HG03571 (cell line): ENCODE results near the gene ADRB2.
"Not testable (repeated sequence)": the region's sequence is repeated elsewhere in the genome, so short reads cannot be mapped to it uniquely, and the experiment has no call there.

Source experiments
- ATAC-seq: cut with Tn5 transposase; IDR thresholded peaks from one replicate; pipeline ENCODE4 v1.9.1; 2021; ENCODE audit not compliant: unreplicated experiment

ADRB2 gene

DNA sequence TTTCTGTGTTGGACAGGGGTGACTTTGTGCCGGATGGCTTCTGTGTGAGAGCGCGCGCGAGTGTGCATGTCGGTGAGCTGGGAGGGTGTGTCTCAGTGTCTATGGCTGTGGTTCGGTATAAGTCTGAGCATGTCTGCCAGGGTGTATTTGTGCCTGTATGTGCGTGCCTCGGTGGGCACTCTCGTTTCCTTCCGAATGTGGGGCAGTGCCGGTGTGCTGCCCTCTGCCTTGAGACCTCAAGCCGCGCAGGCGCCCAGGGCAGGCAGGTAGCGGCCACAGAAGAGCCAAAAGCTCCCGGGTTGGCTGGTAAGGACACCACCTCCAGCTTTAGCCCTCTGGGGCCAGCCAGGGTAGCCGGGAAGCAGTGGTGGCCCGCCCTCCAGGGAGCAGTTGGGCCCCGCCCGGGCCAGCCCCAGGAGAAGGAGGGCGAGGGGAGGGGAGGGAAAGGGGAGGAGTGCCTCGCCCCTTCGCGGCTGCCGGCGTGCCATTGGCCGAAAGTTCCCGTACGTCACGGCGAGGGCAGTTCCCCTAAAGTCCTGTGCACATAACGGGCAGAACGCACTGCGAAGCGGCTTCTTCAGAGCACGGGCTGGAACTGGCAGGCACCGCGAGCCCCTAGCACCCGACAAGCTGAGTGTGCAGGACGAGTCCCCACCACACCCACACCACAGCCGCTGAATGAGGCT, at the start of gene ADRB2:
Gene ADRB2, plus strand, starts transcription at position 559 of the 686 bp plus-strand sequence. CDS start 221 bp downstream, outside the sequence.
- peak; percentile 96 for ATAC-seq

DNA sequence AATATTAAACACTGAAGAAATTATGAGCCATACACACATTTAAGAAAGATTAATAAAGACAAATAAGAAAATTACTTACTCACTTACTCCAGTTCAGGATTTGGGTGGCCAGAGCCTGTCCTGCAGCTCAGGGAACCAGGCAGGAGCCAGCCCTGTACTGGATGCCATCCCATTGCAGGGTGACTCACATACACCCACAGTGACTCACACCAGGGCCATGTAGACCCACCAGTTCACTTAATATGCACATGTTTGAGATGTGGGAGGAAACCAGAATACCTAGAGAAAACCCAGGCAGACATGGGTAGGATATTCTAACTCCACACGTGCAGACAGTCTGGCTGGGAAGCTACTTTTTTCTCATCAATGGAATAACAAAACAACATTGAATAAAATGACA, 49.6 kb upstream of the ADRB2 start:
- no peak for ATAC-seq

DNA sequence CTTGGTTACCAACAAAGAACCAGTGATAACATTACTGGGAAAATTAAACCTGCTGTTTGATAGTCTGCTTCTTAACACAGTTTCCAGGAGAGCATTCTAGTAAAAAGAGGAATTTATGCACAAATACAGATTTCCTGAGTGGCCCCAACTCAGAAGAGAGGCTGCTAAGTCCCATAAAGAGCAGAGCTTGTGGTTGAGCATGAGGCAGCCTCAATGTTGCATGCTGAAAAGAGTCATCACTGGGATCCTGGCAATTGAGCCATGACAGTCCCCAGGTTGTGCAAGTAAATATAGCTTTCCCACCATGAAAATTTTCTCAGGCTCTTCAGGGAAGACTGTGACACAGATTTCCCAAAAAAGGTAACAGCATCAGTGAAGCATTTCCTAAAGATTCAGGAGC, 47.5 kb upstream of the ADRB2 start:
- no peak for ATAC-seq

DNA sequence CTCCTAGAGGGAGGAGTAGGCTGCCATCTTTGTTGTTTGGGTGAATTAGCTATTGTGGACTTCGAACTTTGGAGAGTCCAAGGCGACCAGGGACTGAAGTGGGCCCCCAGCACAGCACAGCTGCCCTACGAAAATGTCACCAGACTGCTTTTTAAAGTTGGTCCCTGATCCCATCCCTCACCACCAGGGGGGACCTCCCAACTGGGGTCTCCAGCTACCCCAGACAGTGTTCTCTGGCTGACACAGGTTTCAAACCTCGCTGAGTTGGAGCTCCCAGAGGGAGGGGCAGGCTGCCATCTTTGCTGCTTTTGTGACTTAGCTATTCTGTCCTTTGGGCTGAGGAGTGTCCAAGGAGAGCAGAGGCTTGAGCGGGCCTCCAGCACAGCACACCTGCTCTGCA, 45.7 kb upstream of the ADRB2 start:
- no peak for ATAC-seq

DNA sequence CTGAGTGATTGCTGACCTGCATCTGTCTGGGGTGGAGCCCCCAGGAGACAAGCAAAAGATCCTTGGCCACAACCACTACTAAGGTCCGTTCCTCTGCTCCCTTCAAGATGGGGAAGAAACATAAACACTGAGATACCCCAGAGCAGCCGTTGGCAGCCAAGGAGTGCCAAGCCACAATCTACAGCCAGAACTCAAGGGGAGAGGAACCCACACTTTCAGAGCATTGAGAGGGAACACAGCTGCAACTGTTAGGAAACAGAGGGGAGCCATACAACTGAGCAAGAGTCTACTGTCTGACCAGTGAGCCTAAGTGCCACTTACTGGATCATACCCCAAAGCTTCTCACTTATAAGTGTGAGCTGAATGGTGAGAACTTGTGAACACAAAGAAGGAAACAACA, 44.6 kb upstream of the ADRB2 start:
- no peak for ATAC-seq

DNA sequence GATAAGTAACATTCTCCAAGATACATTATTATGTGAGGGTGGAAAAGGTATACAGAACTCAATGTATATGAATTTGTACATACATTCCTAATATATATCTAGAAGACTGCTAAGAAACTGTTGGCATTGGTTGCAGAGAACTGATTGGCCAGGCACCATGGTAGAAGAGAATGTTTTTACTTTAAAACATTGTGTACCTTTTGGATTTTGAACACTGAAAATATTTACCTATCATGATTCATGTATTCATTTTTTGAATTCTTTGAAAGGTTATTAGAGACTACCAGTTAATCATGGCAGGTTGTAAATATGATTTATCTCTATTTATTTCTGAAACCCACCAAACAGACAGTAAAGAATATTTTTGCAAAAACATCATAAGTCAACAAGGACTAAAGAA, 41.2 kb upstream of the ADRB2 start:
- ATAC-seq = no peak

DNA sequence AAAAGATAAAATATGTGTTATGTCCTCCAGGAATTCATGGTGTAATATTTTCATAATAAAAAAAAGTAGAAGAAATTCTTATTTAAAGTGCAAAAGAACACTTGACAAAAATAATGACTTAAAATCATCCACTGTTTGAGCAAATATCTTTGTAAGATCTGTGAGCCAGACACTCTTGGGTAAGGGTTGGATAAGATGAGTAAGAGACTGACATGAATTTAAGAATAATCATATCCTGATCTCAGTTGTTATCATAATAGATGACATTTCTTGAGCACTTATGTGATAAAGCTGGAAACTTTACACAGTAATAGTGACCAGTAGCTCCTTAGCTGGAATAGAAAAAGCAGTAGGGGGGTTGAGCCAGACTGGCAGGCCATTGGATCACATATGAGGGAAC, 40.0 kb upstream of the ADRB2 start:
- ATAC-seq = no peak

DNA sequence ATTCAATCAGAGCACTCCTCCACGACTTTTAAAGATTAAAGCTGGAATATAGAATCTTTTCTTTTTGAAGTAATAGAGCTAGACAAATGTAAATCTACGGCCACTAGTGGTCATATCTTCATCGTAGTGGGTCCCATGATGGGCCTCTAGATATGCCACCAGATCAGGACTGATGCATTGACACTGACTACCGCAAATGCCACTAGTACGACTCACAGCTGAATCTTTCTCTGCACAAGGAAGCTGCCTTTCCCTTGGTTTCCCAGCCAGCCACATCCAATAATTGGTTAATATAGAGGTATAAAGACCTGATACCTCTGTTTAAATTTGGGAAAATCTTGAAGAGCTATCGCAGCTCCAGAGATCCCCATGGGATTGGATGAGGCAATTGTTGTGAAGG, 37.8 kb upstream of the ADRB2 start:
- no peak for ATAC-seq

DNA sequence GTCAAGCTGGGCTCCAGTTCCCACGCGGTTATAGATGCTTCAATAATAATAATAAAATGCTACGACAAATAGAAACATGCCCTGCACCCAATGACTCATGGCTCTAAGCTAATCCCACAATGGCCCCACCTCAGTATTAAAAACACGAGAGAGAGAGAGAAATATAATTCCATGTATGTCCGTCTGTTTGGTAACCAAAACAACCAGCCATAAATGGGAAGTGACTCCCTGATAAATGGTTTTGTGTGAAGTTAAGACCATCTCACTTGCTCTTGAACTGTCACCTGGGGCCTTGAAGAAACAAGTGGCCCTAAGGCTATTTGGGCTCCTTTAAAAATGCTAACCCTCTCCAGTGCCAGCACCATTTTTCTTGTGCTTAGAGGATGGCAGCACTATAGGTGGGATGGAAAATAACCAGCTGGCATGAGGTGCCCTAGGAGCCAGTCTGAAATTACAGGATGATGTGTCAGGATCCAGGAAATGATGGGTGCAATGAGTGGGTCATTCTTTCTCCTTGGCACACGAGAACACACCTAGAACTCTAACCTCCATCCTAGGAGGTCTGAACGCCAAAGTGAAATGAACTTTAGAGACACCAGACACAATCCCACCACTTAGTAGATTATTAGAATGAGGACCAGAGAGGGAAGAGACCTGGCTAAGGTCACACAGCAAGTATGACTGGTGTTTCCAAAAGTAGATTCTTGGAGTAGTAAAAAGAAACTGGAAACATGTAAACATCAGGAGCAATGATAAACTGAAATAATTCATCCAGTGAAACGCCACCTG, 35.7 kb upstream of the ADRB2 start:
- no peak for ATAC-seq

DNA sequence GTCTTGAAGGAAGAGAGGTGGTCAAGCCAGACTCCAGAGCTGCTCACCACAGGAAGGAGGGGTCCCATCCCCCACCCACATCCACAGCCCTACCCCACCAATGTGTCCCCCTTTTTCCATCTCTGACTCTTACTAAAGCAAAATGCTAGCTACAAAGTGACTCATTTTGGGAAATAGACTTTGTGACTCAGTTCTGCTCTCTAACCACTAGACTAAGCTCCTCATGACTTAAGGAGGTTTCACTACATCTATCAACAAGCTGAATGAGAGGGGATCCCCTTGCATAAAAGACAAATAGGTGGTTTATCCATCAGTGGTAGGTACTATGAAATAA, 35.1 kb upstream of the ADRB2 start:
- ATAC-seq = peak; percentile 95

DNA sequence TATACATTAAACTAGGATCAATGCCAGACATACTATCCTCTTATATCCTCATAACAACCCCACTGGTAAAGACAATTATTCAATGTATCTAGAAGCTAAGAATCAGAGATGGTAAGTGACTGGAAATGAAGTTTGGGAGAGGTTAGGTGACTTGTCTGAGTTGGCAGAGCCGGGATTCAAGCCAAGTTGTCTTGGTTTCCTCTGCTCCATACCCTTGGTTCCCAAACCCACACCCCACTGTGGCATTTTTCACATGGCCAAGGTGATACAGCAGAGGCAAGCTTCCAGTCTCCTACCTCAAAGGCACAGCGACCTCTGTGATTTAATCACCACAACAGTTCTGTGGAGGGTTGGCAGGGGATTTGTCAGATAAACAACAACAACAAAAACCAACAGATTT, 34.7 kb upstream of the ADRB2 start:
- no peak for ATAC-seq

DNA sequence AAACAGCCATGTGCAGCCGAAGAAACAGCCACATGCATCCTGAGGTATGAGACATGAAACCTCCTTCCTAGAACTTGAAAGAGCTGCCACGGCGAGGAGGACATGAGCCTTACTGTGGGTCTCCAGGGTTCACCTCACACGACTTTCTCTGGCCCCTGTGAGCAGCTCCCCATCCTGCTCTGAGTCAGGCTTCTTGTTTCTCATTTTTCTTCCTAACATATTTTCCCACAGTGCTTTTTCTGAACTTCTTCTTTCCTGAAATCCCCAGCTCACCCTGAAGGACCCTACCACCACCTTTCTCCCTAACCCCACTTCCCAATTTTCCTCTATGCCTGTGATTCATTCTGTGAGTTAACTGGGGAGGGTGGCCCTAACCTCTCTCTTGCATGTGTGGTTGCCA, 33.7 kb upstream of the ADRB2 start:
- no peak for ATAC-seq

DNA sequence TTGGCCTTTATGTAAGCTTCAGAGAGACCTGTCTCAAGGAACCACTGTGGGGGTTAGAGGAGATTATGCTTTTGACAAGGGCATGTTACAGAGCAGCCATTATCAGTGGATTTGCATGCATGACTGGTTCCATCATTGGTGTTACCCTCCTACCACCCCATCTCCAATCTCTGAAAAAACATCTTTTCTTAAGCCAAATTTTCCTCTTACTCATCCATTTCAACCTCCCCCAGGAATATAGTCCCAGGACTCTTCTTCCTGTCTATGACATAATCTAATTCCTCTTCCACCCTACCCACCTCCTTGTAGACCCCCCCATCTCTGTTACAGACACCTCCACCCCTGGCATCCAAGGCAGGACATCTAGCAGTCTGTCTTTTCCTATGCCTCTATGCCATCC, 33.1 kb upstream of the ADRB2 start:
- no peak for ATAC-seq

DNA sequence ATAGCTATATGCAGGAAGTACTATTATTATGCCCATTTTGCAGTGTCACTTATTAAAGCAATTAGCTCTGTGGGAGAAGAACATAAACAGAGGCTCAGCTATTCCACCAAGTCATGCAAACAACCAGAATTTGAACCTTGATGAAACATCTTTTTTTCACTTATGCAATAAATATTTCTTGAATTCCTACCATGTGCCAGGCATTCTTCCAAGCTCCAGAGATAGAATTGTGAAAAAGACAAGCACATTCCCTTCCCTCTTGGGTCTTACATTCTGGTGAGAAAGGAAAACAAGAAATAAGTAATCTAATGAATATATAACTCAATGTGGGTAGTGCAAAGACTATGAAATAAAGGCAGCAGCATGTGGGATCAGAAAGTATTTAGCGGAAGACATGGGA, 32.1 kb upstream of the ADRB2 start:
- ATAC-seq = no peak

DNA sequence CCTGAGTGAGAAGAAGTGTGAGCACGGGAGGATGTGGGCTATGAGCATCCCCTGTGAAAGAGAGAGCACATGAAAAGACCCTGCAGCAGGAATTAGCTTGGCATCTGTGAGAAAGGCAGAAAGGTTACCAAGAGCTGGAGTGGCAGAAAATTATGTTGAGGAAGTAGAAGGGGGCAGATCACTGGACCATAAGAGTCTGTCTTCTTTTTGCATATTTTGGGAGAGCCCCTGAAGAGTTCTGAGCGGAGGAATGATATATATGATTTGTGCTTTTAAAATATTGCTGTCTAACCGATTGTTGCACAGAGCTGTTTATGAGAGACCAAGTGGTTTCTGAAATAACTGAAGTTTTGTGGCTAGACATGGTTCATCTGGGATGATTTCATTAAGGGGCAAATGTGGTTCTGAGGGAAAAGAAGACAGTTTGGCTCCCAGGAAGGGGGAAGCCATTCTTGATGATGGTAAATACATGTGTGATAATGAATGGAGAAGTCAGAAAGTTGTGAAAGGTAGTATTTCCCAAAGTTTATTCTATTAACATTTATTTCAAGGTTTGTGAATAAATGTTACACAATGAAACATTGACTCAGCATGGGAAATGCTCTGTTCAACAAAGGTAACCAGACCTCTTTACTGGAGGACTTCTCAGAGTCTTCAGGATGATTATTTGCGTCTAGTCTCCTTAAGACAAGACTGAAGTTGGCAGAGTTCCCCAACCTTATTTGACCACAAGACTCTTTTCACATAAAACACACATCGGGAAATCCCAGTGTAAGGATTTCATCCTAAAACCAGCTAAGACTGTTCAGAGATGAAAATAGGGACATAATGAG, 31.5 kb upstream of the ADRB2 start:
- ATAC-seq = no peak

DNA sequence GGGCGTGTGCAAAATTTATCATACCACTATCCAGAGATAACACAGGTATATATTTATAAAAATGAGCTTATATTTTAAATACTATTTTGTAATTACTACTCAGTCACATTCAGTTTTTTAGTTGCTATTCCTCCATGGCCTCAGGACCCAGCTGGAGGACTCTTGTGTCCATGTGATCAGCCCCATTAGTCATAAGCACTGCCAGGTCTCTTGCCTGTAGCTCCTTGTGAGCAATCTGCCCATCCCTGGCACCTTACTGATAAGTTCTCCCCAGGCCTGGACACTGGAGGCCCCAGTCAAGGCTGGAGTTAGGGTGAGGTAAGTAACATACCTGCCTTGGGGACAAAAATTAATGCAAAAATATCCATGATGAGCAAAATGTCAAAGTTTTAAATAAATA, 29.5 kb upstream of the ADRB2 start:
- ATAC-seq = no peak

DNA sequence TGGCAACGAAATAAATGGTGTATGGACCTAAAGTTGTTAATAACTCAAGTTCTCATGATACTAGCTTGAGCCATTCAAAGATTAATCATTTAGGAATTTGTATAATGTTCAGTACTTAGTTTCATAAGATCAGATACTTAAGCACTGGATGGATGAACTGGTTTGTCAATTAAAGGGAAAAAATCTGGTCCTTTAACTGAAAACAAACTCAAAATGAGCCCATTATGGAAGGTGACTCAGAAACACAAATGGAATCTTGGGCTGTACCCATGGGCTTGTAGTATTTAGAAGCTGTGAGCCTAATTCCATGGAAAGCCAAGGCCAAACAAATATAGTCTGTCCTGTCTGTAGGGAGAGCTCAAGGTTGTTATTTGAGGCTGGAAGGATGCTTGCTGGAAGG, 27.6 kb upstream of the ADRB2 start:
- ATAC-seq = no peak

DNA sequence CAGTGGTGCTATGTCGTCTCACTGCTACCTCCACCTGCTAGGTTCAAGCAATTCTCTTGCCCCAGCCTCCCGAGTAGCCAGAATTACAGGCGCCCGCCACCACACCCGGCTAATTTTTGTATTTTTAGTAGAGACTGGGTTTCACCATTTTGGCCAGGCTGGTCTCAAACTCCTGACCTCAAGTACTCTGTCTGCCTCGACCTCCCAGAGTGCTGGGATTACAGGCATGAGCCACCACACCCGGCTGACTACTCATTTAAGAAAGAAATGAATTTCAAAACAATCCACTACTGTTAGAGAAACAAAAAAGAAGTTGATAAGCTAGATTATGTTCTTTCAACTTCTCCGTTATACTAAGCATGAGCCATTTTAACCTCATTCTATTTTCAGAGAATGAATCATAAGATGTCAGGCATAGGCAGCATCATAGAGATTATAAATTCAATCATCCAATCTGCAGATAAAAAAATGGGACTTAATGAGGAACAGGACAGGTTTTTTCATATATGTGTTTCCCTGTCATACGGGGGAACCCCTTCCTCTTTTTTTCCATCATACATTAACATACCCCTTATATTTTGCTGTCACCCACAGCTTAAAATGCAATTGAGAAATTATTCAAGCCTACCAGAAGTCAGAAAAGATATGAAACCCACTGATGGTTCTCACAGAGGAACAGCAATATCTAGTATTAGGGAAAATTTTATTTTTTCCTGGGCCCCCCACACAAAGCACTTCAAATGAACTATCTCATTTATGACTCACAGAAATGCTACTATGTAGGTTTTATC, 26.5 kb upstream of the ADRB2 start:
- ATAC-seq = no peak

DNA sequence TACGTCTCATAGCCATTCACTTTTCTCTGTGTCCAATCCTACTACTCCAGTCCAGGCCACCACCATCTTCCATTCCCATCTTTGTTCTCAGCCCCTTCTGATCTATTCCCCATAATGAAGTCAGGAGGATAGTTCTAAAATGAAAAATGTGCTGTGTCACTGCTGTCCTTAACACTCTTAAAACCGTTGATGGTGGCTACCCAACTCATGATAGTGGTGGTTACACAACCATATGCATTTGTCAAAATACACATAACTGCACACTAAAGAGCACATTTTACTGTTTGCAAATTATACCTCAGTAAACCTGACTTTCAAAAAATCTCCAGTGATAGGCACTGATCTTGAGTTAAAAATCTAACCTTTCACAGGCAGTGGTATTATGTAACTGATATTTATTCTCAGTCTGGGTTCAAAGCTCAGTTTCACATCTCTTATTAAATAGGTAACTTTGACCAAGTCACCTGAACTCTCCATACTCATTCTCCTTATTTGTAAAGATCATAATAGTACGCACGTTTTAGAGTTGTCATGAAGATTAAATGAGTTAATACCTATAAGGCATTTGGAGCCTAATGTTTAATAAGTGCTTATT, 24.6 kb upstream of the ADRB2 start:
- ATAC-seq = no peak

DNA sequence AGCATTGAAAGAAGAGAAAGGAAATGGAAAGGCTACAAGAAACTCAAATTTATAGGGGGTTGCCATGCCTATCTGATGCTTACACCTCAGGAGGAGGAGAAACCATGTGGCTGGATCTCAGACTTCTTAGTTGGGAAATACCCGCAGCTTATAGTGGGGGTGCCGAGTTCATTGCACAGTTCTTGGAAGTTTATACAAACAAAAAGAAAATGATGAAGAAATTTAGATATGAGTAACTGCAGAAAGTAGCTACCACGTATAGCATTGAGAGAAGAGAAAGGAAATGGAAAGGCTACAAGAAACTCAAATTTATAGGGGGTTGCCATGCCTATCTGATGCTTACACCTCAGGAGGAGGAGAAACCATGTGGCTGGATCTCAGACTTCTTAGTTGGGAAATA, 23.0 kb upstream of the ADRB2 start:
- ATAC-seq = not testable (repeated sequence)

DNA sequence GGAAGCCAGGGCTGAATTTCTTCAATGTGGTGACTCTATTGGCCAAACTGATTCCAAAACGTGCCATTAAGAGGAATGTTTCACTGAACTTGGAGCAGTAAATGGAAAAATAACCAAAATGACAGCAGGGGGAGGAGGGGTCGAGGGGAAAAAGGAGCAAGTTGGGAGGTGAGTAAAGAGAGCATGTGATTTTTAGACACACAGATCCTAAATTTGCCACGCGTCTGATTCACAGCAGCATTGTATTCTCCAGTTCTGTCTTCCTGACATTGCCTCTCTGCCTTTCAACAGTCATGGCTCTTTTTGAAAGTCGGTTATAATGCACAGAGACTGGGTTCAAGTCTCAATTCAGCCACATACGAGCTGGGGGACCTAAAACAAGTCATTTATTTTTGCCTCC, 22.0 kb upstream of the ADRB2 start:
- no peak for ATAC-seq
